GM23248 (cell line): Measurements from ENCODE around the gene OSBPL5. TPM values are rescaled to one million over a fixed set of nuclear protein-coding genes. Genes with fewer than 3 reads are reported as not detected.

Source experiments
- DNase-seq: peaks from one replicate; pipeline ENCODE4 v3.0.0-alpha.2; 2015
- H2AFZ ChIP-seq: fragments of 200-600 bp; sonication (generic); 2 replicates; pipeline ENCODE4 v1.6.1; 2016; ENCODE audit warnings: antibody characterized with exemption
- H3F3A ChIP-seq: fragments of 200-600 bp; sonication (generic); 2 replicates; pipeline ENCODE4 v1.6.1; 2016; ENCODE audit warnings: mild to moderate bottlenecking, antibody characterized with exemption, mixed run types; ENCODE audit not compliant: insufficient read depth
- H3K27ac ChIP-seq: fragments of 200-600 bp; sonication (generic); 2 replicates; pipeline ENCODE4 v1.5.1; 2016; ENCODE audit warnings: mild to moderate bottlenecking
- H3K27me3 ChIP-seq: fragments of 200-600 bp; sonication (generic); replicated peaks from 2 replicates; pipeline ENCODE4 v1.6.1; 2016; ENCODE audit warnings: mild to moderate bottlenecking; ENCODE audit not compliant: insufficient read depth
- H3K36me3 ChIP-seq: fragments of 200-600 bp; sonication (generic); 2 replicates; pipeline ENCODE4 v1.6.1; 2016; ENCODE audit warnings: low read depth, mild to moderate bottlenecking
- H3K4me1 ChIP-seq: fragments of 200-600 bp; sonication (generic); 2 replicates; pipeline ENCODE4 v1.6.1; 2016; ENCODE audit warnings: mild to moderate bottlenecking; ENCODE audit not compliant: insufficient read depth
- H3K4me2 ChIP-seq: fragments of 200-600 bp; sonication (generic); one replicate; pipeline ENCODE4 v1.6.1; 2016; ENCODE audit warnings: mild to moderate bottlenecking; ENCODE audit not compliant: unreplicated experiment
- H3K4me3 ChIP-seq: fragments of 200-600 bp; sonication (generic); 2 replicates; pipeline ENCODE4 v1.5.1; 2016; ENCODE audit warnings: mild to moderate bottlenecking
- H3K79me2 ChIP-seq: fragments of 200-600 bp; sonication (generic); 2 replicates; pipeline ENCODE4 v1.6.1; 2016; ENCODE audit warnings: mild to moderate bottlenecking; ENCODE audit not compliant: insufficient read depth
- H3K9ac ChIP-seq: fragments of 200-600 bp; sonication (generic); 2 replicates; pipeline ENCODE4 v1.6.1; 2016; ENCODE audit warnings: mild to moderate bottlenecking
- H3K9me2 ChIP-seq: fragments of 200-600 bp; sonication (generic); 2 replicates; pipeline ENCODE4 v1.6.1; 2016; ENCODE audit warnings: mixed run types, mild to moderate bottlenecking, moderate library complexity; ENCODE audit not compliant: insufficient read depth
- H3K9me3 ChIP-seq: fragments of 200-600 bp; sonication (generic); one replicate; pipeline ENCODE4 v1.6.1; 2017; ENCODE audit warnings: low read depth
- H4K20me1 ChIP-seq: fragments of 200-600 bp; sonication (generic); 2 replicates; pipeline ENCODE4 v1.6.0; 2016; ENCODE audit not compliant: insufficient read depth
- EZH2 ChIP-seq: fragments of 200-600 bp; sonication (generic); IDR thresholded peaks from 2 replicates; pipeline ENCODE4 v1.6.1; 2018; ENCODE audit warnings: antibody characterized with exemption, mild to moderate bottlenecking; ENCODE audit not compliant: insufficient read depth, poor library complexity, severe bottlenecking
- EZH2phosphoT487 ChIP-seq: fragments of 200-600 bp; sonication (generic); IDR thresholded peaks from 2 replicates; pipeline ENCODE4 v1.6.1; 2018; ENCODE audit warnings: antibody characterized with exemption, moderate library complexity, mild to moderate bottlenecking, low read depth; ENCODE audit not compliant: insufficient read depth
- WGBS, 2 experiments: methylation state at CpG; one replicate each; pipeline ENCODE4 v1.1.6; 2015 to 2017; ENCODE audit warnings: low lambda C conversion rate in 2 of 2, low coverage in 1 of 2; ENCODE audit errors: missing lambda C conversion rate in 2 of 2; 5-methylcytosine and 5-hydroxymethylcytosine counted together
- in situ Hi-C: fragments of 300-500 bp; cut with MboI; formaldehyde crosslinking; loops from 2 replicates; pipeline ENCODE4 v1.15.0; 2020
- polyA plus RNA-seq: library from polyadenylated mRNA; unstranded; fragments of >200 nt; fragmentation: Nextera tagmentation; extraction: Ambion mirVana; gene quantifications from 2 replicates; pipeline ENCODE4 v1.2.1, GENCODE V29; 2016
- total RNA-seq: library from RNA; depleted of rRNA; stranded (reverse); fragments of >200 nt; shearing (Covaris generic); gene quantifications from 2 replicates; pipeline ENCODE4 v1.2.3, GENCODE V29; 2014

Gene OSBPL5
- total and polyA plus RNA-seq, 2 experiments from 2014 or later, result 27.9 to 57.6 TPM

- peak overlapping the region; percentile 56; the same call in 1 of the 2 replicates for H3K9ac ChIP-seq
- H3F3A ChIP-seq, result peaks cover 16% of the 10 kb centered on the region; the same call in 1 of the 2 replicates
- H3K27ac ChIP-seq, result peak overlapping the region; percentile 66
- WGBS, 2 experiments, result 29 to 47% methylated on average over 5 to 6 of the region's 6 CpGs
- peaks cover 100% of the 10 kb centered on the region for H3K79me2 ChIP-seq
- H3K9me3 ChIP-seq, result no peaks in the 10 kb centered on the region
- H3K4me2 ChIP-seq, result no peak overlapping the region
- no peak overlapping the region for H3K4me3 ChIP-seq
- DNase-seq, result peak; percentile 64
- in situ Hi-C loops, result no loop called here
- H2AFZ ChIP-seq, result no peak overlapping the region
- H3K36me3 ChIP-seq, result peaks cover 28% of the 10 kb centered on the region
- H3K9me2 ChIP-seq, result no peaks in the 10 kb centered on the region
- peaks cover 12% of the 10 kb centered on the region; the same call in 1 of the 2 replicates for H3K4me1 ChIP-seq
- peaks cover 45% of the 10 kb centered on the region; the same call in 1 of the 2 replicates for H4K20me1 ChIP-seq
- no peaks in the 10 kb centered on the region for H3K27me3 ChIP-seq
- no peak for TF ChIP-seq EZH2phosphoT487
- TF ChIP-seq EZH2, result no peak
These were observed 121.1 kb downstream of the OSBPL5 start for GRCh38 chr11:3044004-3044403.

GRCh38 chr11:3043315-3043871, 121.7 kb downstream of the OSBPL5 start:
- peaks cover 12% of the 10 kb centered on the region; the same call in 1 of the 2 replicates for H3K4me1 ChIP-seq

GRCh38 chr11:3042496-3043314, 122.4 kb downstream of the OSBPL5 start:
- 48 to 58% methylated on average over 11 of the region's 11 CpGs for WGBS, 2 experiments
- peaks cover 45% of the 10 kb centered on the region; the same call in 1 of the 2 replicates for H4K20me1 ChIP-seq
- H3K4me3 ChIP-seq, result no peak overlapping the region
- peak overlapping the region; percentile 56 for H3K9ac ChIP-seq
- H3K79me2 ChIP-seq, result peaks cover 97% of the 10 kb centered on the region
- peaks cover 41% of the 10 kb centered on the region for H3K36me3 ChIP-seq
- peaks cover 16% of the 10 kb centered on the region; the same call in 1 of the 2 replicates for H3F3A ChIP-seq
- H3K27me3 ChIP-seq, result no peaks in the 10 kb centered on the region
- H3K9me3 ChIP-seq, result no peaks in the 10 kb centered on the region
- no peak overlapping the region for H2AFZ ChIP-seq
- no peaks in the 10 kb centered on the region for H3K9me2 ChIP-seq
- DNase-seq, result peak; percentile 45
- no peak overlapping the region for H3K4me2 ChIP-seq
- peaks cover 12% of the 10 kb centered on the region; the same call in 1 of the 2 replicates for H3K4me1 ChIP-seq
- TF ChIP-seq EZH2 (no peak), EZH2phosphoT487 (no peak)
- in situ Hi-C loops, result no loop called here
- H3K27ac ChIP-seq, result peak overlapping the region; percentile 66

More at GRCh38 chr11:3043315-3043871, 121.7 kb downstream of the OSBPL5 start:
- no peak overlapping the region for H2AFZ ChIP-seq
- no peak overlapping the region for H3K4me2 ChIP-seq
- TF ChIP-seq EZH2 (no peak), EZH2phosphoT487 (no peak)
- H3K36me3 ChIP-seq, result peaks cover 34% of the 10 kb centered on the region
- no peak overlapping the region for H3K4me3 ChIP-seq
- H3K9me3 ChIP-seq, result no peaks in the 10 kb centered on the region
- peak overlapping the region; percentile 56 for H3K9ac ChIP-seq
- no peaks in the 10 kb centered on the region for H3K27me3 ChIP-seq
- WGBS, 2 experiments, result 37 to 42% methylated on average over 16 of the region's 16 CpGs
- DNase-seq, result peak; percentile 91
- H3K79me2 ChIP-seq, result peaks cover 100% of the 10 kb centered on the region
- no peaks in the 10 kb centered on the region for H3K9me2 ChIP-seq
- peak overlapping the region; percentile 66 for H3K27ac ChIP-seq
- H3F3A ChIP-seq, result peaks cover 16% of the 10 kb centered on the region; the same call in 1 of the 2 replicates
- peaks cover 45% of the 10 kb centered on the region; the same call in 1 of the 2 replicates for H4K20me1 ChIP-seq
- in situ Hi-C loops, result no loop called here

- Histone ChIP-seq H4K20me1 (peaks cover 45% of the 10 kb centered on the region; the same call in 1 of the 2 replicates), H3K4me1 (peaks cover 12% of the 10 kb centered on the region; the same call in 1 of the 2 replicates), H3K79me2 (peaks cover 92% of the 10 kb centered on the region), H3K9me2 (no peaks in the 10 kb centered on the region), H3K9ac (no peak overlapping the region), H3K27me3 (no peaks in the 10 kb centered on the region), H3K27ac (no peak overlapping the region), H3K4me3 (no peak overlapping the region), H3K4me2 (no peak overlapping the region), H3F3A (peaks cover 16% of the 10 kb centered on the region; the same call in 1 of the 2 replicates), H3K9me3 (no peaks in the 10 kb centered on the region), H2AFZ (no peak overlapping the region), H3K36me3 (peaks cover 45% of the 10 kb centered on the region)
- in situ Hi-C loops, result no loop called here
- 85% methylated on average over 17 of the region's 17 CpGs for WGBS, 2 experiments
- TF ChIP-seq EZH2phosphoT487 (no peak), EZH2 (no peak)
- no peak for DNase-seq
These were observed 123.2 kb downstream of the OSBPL5 start for GRCh38 chr11:3041699-3042441.
